Suprapubic skin (tissue), 4 donors: ENCODE results near the gene MZF1. TPM values are rescaled to one million over a fixed set of nuclear protein-coding genes. Genes with fewer than 3 reads are reported as not detected.

ENCODE experiments used
- DNase-seq, 2 donors: peaks; one replicate each; pipeline ENCODE4 v3.0.0-alpha.2; 2019; ENCODE audit warnings: low spot score in 2 of 2
- H3K27ac ChIP-seq: fragments of 200-600 bp; sonication (generic); one replicate; pipeline ENCODE4 v1.5.1; 2019
- H3K27me3 ChIP-seq: fragments of 200-600 bp; sonication (generic); one replicate; pipeline ENCODE4 v1.5.1; 2019
- H3K36me3 ChIP-seq: fragments of 200-600 bp; sonication (generic); one replicate; pipeline ENCODE4 v1.5.1; 2019
- H3K4me1 ChIP-seq: fragments of 200-600 bp; sonication (generic); one replicate; pipeline ENCODE4 v1.5.1; 2019
- H3K4me3 ChIP-seq: fragments of 200-600 bp; sonication (generic); one replicate; pipeline ENCODE4 v1.5.1; 2019; ENCODE audit warnings: mild to moderate bottlenecking
- H3K9me3 ChIP-seq: fragments of 200-600 bp; sonication (generic); one replicate; pipeline ENCODE4 v1.5.1; 2019
- CTCF ChIP-seq, 2 donors: fragments of 200-600 bp in 1 of 2; fragments of 450-650 bp in 1 of 2; sonication (generic) in 1 of 2; IDR thresholded peaks; one replicate each; pipeline ENCODE4 v1.5.1; 2016 to 2019; ENCODE audit warnings: antibody characterized with exemption in 2 of 2, mild to moderate bottlenecking in 1 of 2, moderate library complexity in 1 of 2
- EP300 ChIP-seq: sonication (generic); formaldehyde crosslinking; IDR thresholded peaks from one replicate; pipeline ENCODE4 v1.6.1; 2017; ENCODE audit warnings: antibody characterized with exemption
- POLR2A ChIP-seq, 2 donors: fragments of 450-650 bp; IDR thresholded peaks; one replicate each; pipeline ENCODE4 v1.6.1; 2017; ENCODE audit warnings: antibody characterized with exemption in 2 of 2, mild to moderate bottlenecking in 2 of 2, moderate library complexity in 2 of 2
- POLR2AphosphoS5 ChIP-seq, 3 donors: sonication (generic); formaldehyde crosslinking; IDR thresholded peaks; one replicate each; pipeline ENCODE4 v1.6.1; 2017; ENCODE audit warnings: antibody characterized with exemption in 3 of 3
- WGBS: methylation state at CpG from one replicate; pipeline ENCODE4 v1.1.5; 2018; 5-methylcytosine and 5-hydroxymethylcytosine counted together
- total RNA-seq, 4 donors: library from RNA; depleted of rRNA; stranded (reverse); fragments of >200 nt; gene quantifications; one replicate each; pipeline ENCODE4 v1.1.0, GENCODE V29; 2016

MZF1 gene
- total RNA-seq, 4 donors from 2014 or later, result 29.0 to 53.2 (median 37.5) TPM

GRCh38 chr19:58561373-58562121, 11.6 kb downstream of the MZF1 start:
- no peak for DNase-seq
- TF ChIP-seq CTCF (IDR thresholded peaks at IDR 0.05) (no peak), POLR2AphosphoS5 (IDR thresholded peaks at IDR 0.05) (no peak), EP300 (no peak), POLR2A (IDR thresholded peaks at IDR 0.05) (no peak)
- 59% methylated on average over 16 of the region's 16 CpGs for WGBS
- Histone ChIP-seq H3K4me1 (peaks cover 58% of the 10 kb centered on the region), H3K4me3 (peak overlapping the region; percentile 44), H3K27me3 (no peaks in the 10 kb centered on the region), H3K27ac (no peak overlapping the region), H3K9me3 (no peaks in the 10 kb centered on the region), H3K36me3 (peaks cover 7% of the 10 kb centered on the region)

GRCh38 chr19:58560921-58561320, 12.2 kb downstream of the MZF1 start:
- Histone ChIP-seq H3K27me3 (no peaks in the 10 kb centered on the region), H3K9me3 (no peaks in the 10 kb centered on the region), H3K36me3 (peaks cover 11% of the 10 kb centered on the region), H3K27ac (no peak overlapping the region), H3K4me3 (no peak overlapping the region), H3K4me1 (peaks cover 65% of the 10 kb centered on the region)
- no peak for DNase-seq
- TF ChIP-seq CTCF (IDR thresholded peaks at IDR 0.05) (no peak), POLR2AphosphoS5 (IDR thresholded peaks at IDR 0.05) (no peak), EP300 (no peak), POLR2A (IDR thresholded peaks at IDR 0.05) (no peak)

GRCh38 chr19:58560007-58560887, 12.9 kb downstream of the MZF1 start:
- H3K27me3 ChIP-seq, result no peaks in the 10 kb centered on the region
- no peak for DNase-seq
- H3K4me3 ChIP-seq, result peak overlapping the region; percentile 87
- TF ChIP-seq EP300 (no peak), CTCF (IDR thresholded peaks at IDR 0.05) (no peak), POLR2A (IDR thresholded peaks at IDR 0.05) (no peak), POLR2AphosphoS5 (IDR thresholded peaks at IDR 0.05) (no peak)
- H3K27ac ChIP-seq, result peak overlapping the region; percentile 99
- no peaks in the 10 kb centered on the region for H3K9me3 ChIP-seq
- H3K4me1 ChIP-seq, result peaks cover 71% of the 10 kb centered on the region
- peaks cover 15% of the 10 kb centered on the region for H3K36me3 ChIP-seq
- WGBS, result 69% methylated on average over 8 of the region's 8 CpGs

- DNase-seq, result peak; percentile 94 to 96
- H3K36me3 ChIP-seq, result peaks cover 15% of the 10 kb centered on the region
- peak overlapping the region; percentile 99 for H3K27ac ChIP-seq
- H3K27me3 ChIP-seq, result no peaks in the 10 kb centered on the region
- WGBS, result under 1% methylated on average over 20 of the region's 33 CpGs
- H3K4me3 ChIP-seq, result peak overlapping the region; percentile 87
- TF ChIP-seq POLR2A (IDR thresholded peaks at IDR 0.05) (peak in 1 of 2 donors; percentile 76), EP300 (no peak), POLR2AphosphoS5 (IDR thresholded peaks at IDR 0.05) (no peak), CTCF (IDR thresholded peaks at IDR 0.05) (no peak)
- H3K4me1 ChIP-seq, result peaks cover 75% of the 10 kb centered on the region
- H3K9me3 ChIP-seq, result no peaks in the 10 kb centered on the region
These were observed 13.7 kb downstream of the MZF1 start for GRCh38 chr19:58559275-58560006.
